Tongue (tissue), 2 donors: ENCODE data around the gene DNAL1. TPM values are rescaled to one million over a fixed set of nuclear protein-coding genes. Genes with fewer than 3 reads are reported as not detected.

ENCODE experiments used
- DNase-seq: peaks from one replicate; pipeline ENCODE4 v3.0.0-alpha.2; 2015
- total RNA-seq: library from RNA; depleted of rRNA; stranded (reverse); fragments of >200 nt; gene quantifications from one replicate; pipeline ENCODE4 v1.2.3, GENCODE V29; 2014

DNAL1 gene
- total RNA-seq, 1 donor from 2014 or later: 7.4 TPM

- no peak for DNase-seq
Observed at GRCh38 chr14:73709904-73710469, 65.2 kb downstream of the DNAL1 start.

GRCh38 chr14:73710737-73711136 is 66.0 kb downstream of the DNAL1 start:
- DNase-seq: no peak

- no peak for DNase-seq
Observed at GRCh38 chr14:73712071-73712506, 67.3 kb downstream of the DNAL1 start.

- peak; percentile 58 for DNase-seq
Observed at GRCh38 chr14:73712540-73713180, 67.9 kb downstream of the DNAL1 start.

GRCh38 chr14:73713206-73713802 is 68.5 kb downstream of the DNAL1 start:
- DNase-seq: peak; percentile 42

- DNase-seq: peak; percentile 95
Observed at GRCh38 chr14:73713803-73714655, 69.2 kb downstream of the DNAL1 start, which contains the start of gene PNMA1. Gene PNMA1, minus strand, starts transcription at chr14:73714384. Its CDS starts 745 bp downstream, at chr14:73713639.

GRCh38 chr14:73714656-73715081 is 69.9 kb downstream of the DNAL1 start:
- DNase-seq: no peak

- no peak for DNase-seq
Observed at GRCh38 chr14:73715707-73716106, 70.9 kb downstream of the DNAL1 start.

- DNase-seq: peak; percentile 62
Observed at GRCh38 chr14:73717266-73717665, 72.5 kb downstream of the DNAL1 start.

- peak; percentile 75 for DNase-seq
Observed at GRCh38 chr14:73717711-73718417, 73.1 kb downstream of the DNAL1 start.

- DNase-seq: peak; percentile 81
Observed at GRCh38 chr14:73718418-73719251, 73.8 kb downstream of the DNAL1 start.

GRCh38 chr14:73719361-73719760 is 74.6 kb downstream of the DNAL1 start:
- no peak for DNase-seq

GRCh38 chr14:73719791-73720190 is 75.0 kb downstream of the DNAL1 start:
- no peak for DNase-seq

GRCh38 chr14:73720636-73721035 is 75.8 kb downstream of the DNAL1 start:
- DNase-seq: no peak

- no peak for DNase-seq
Observed at GRCh38 chr14:73721101-73721821, 76.5 kb downstream of the DNAL1 start.

GRCh38 chr14:73722581-73722980 is 77.8 kb downstream of the DNAL1 start:
- DNase-seq: no peak

GRCh38 chr14:73723406-73723796 is 78.6 kb downstream of the DNAL1 start:
- no peak for DNase-seq

GRCh38 chr14:73723797-73724661 is 79.2 kb downstream of the DNAL1 start:
- peak; percentile 36 for DNase-seq

GRCh38 chr14:73724696-73725095 is 79.9 kb downstream of the DNAL1 start:
- no peak for DNase-seq
